WTC11 (cell line): Measurements from ENCODE around the gene SH3D19. TPM values are rescaled to one million over a fixed set of nuclear protein-coding genes. Genes with fewer than 3 reads are reported as not detected.

Experiments
- ATAC-seq: fragments of 200-7000 bp; cut with Tn5 transposase; 2 replicates; pipeline ENCODE4 v1.10.0; 2021; ENCODE audit warnings: mild to moderate bottlenecking, moderate library complexity
- CTCF ChIA-PET: fragments of 300-600 bp; sonication (Branson Sonifier 250); formaldehyde crosslinking; loops from one replicate; lab custom pipeline; 2021; ENCODE audit warnings: antibody characterized with exemption; lab: Charles Lee
- POLR2A ChIA-PET: fragments of 350-600 bp; sonication (Branson Sonifier 250); formaldehyde crosslinking; loops from one replicate; lab custom pipeline; 2021; ENCODE audit warnings: antibody characterized with exemption; lab: Charles Lee
- DNase-seq: peaks from one replicate; pipeline ENCODE4 v3.0.0; 2021; ENCODE audit warnings: low spot score
- H3K27ac Mint-ChIP-seq: 2 replicates; pipeline ENCODE4 v1.8.0; 2021; ENCODE audit warnings: mixed read lengths
- H3K27me3 Mint-ChIP-seq: 2 replicates; pipeline ENCODE4 v1.8.0; 2021; ENCODE audit warnings: low read depth, mild to moderate bottlenecking, moderate library complexity, mixed read lengths
- H3K36me3 Mint-ChIP-seq: 2 replicates; pipeline ENCODE4 v1.8.0; 2021; ENCODE audit warnings: mixed read lengths
- H3K4me1 Mint-ChIP-seq: 2 replicates; pipeline ENCODE4 v1.8.0; 2022; ENCODE audit warnings: mixed read lengths
- H3K4me3 Mint-ChIP-seq: 2 replicates; pipeline ENCODE4 v1.8.0; 2021; ENCODE audit warnings: mild to moderate bottlenecking, moderate library complexity, mixed read lengths
- H3K9me3 Mint-ChIP-seq: 2 replicates; pipeline ENCODE4 v1.8.0; 2021; ENCODE audit warnings: mixed read lengths
- ATF2 ChIP-seq: sonication (generic); formaldehyde crosslinking; IDR thresholded peaks from 2 replicates; pipeline ENCODE4 v1.8.1; 2022; ENCODE audit warnings: low read depth, missing genetic modification reagents, borderline replicate concordance
- ATF6 ChIP-seq: sonication (generic); formaldehyde crosslinking; IDR thresholded peaks from 2 replicates; pipeline ENCODE4 v1.8.1; 2023; ENCODE audit warnings: mild to moderate bottlenecking, missing genetic modification reagents
- CREM ChIP-seq: sonication (generic); formaldehyde crosslinking; IDR thresholded peaks from 2 replicates; pipeline ENCODE4 v1.8.1; 2022; ENCODE audit warnings: mild to moderate bottlenecking, missing genetic modification reagents, moderate library complexity
- ELF4 ChIP-seq: sonication (generic); formaldehyde crosslinking; IDR thresholded peaks from 2 replicates; pipeline ENCODE4 v1.8.1; 2022; ENCODE audit warnings: low read depth, mild to moderate bottlenecking, moderate library complexity, missing genetic modification reagents
- ESRRA ChIP-seq: sonication (generic); formaldehyde crosslinking; IDR thresholded peaks from 2 replicates; pipeline ENCODE4 v1.8.1; 2022; ENCODE audit warnings: mild to moderate bottlenecking, missing genetic modification reagents, borderline replicate concordance
- ETV6 ChIP-seq: sonication (generic); formaldehyde crosslinking; IDR thresholded peaks from 2 replicates; pipeline ENCODE4 v1.8.1; 2022; ENCODE audit warnings: mild to moderate bottlenecking, missing genetic modification reagents
- HMGA2 ChIP-seq: fragments of 250-450 bp; sonication (Bioruptor Pico); IDR thresholded peaks from 2 replicates; pipeline ENCODE4 v1.4.0; 2021; ENCODE audit warnings: mild to moderate bottlenecking, moderate library complexity
- JUN ChIP-seq: sonication (generic); formaldehyde crosslinking; IDR thresholded peaks from 2 replicates; pipeline ENCODE4 v1.8.0; 2023; ENCODE audit warnings: mild to moderate bottlenecking, missing genetic modification reagents
- NR2C2 ChIP-seq: sonication (generic); formaldehyde crosslinking; IDR thresholded peaks from 2 replicates; pipeline ENCODE4 v1.8.0; 2022; ENCODE audit warnings: mild to moderate bottlenecking, missing genetic modification reagents
- OVOL2 ChIP-seq: fragments of 250-450 bp; sonication (Bioruptor Pico); IDR thresholded peaks from 2 replicates; pipeline ENCODE4 v1.9.0; 2021; ENCODE audit warnings: mild to moderate bottlenecking, borderline replicate concordance
- PRRX2 ChIP-seq: fragments of 250-450 bp; sonication (Bioruptor Pico); IDR thresholded peaks from 2 replicates; pipeline ENCODE4 v1.8.0; 2021; ENCODE audit warnings: mild to moderate bottlenecking
- RELA ChIP-seq: sonication (generic); formaldehyde crosslinking; IDR thresholded peaks from 2 replicates; pipeline ENCODE4 v1.8.1; 2022; ENCODE audit warnings: missing genetic modification reagents, mild to moderate bottlenecking, borderline replicate concordance
- USF2 ChIP-seq: sonication (generic); formaldehyde crosslinking; IDR thresholded peaks from 2 replicates; pipeline ENCODE4 v1.8.1; 2023; ENCODE audit warnings: mild to moderate bottlenecking, missing genetic modification reagents, moderate library complexity
- ZNF263 ChIP-seq: sonication (generic); formaldehyde crosslinking; IDR thresholded peaks from 2 replicates; pipeline ENCODE4 v1.8.1; 2022; ENCODE audit warnings: low read depth, mild to moderate bottlenecking, moderate library complexity, missing genetic modification reagents
- ZNF317 ChIP-seq: sonication (generic); formaldehyde crosslinking; IDR thresholded peaks from 2 replicates; pipeline ENCODE4 v1.8.1; 2023; ENCODE audit warnings: low read depth, mild to moderate bottlenecking, moderate library complexity, missing genetic modification reagents, borderline replicate concordance
- ZNF423 ChIP-seq: fragments of 250-450 bp; sonication (Bioruptor Pico); IDR thresholded peaks from 2 replicates; pipeline ENCODE4 v2.1.2; 2022; ENCODE audit warnings: mild to moderate bottlenecking, moderate library complexity
- total RNA-seq: library from RNA; stranded (reverse); gene quantifications from 3 replicates; pipeline ENCODE4 v1.2.3, GENCODE V29; 2021
- TF ChIP-seq, protein P1 (sequence below): sonication (generic); formaldehyde crosslinking; IDR thresholded peaks from 2 replicates; pipeline ENCODE4 v1.8.0; 2022; ENCODE audit warnings: mild to moderate bottlenecking, missing genetic modification reagents
- TF ChIP-seq, protein P2 (sequence below): fragments of 250-450 bp; sonication (Bioruptor Pico); IDR thresholded peaks from 2 replicates; pipeline ENCODE4 v1.8.0; 2021; ENCODE audit warnings: mild to moderate bottlenecking
- TF ChIP-seq, protein P3 (sequence below): sonication (generic); formaldehyde crosslinking; IDR thresholded peaks from 2 replicates; pipeline ENCODE4 v1.8.0; 2022; ENCODE audit warnings: mild to moderate bottlenecking, missing genetic modification reagents

Gene SH3D19
- total RNA-seq, 1 experiment from 2014 or later, result 41.6 TPM

GRCh38 chr4:151199319-151200190, 125.8 kb downstream of the SH3D19 start:
- no peak for DNase-seq
- H3K9me3 Mint-ChIP-seq, result no peaks in the 10 kb centered on the region
- H3K4me1 Mint-ChIP-seq, result peaks cover 7% of the 10 kb centered on the region
- TF ChIP-seq ELF4 (CRISPR knock-in tag) (no peak), ETV6 (CRISPR knock-in tag) (no peak), ZNF423 (CRISPR knock-in tag) (no peak), CREM (CRISPR knock-in tag) (no peak), ESRRA (CRISPR knock-in tag) (no peak), OVOL2 (CRISPR knock-in tag) (no peak), ATF6 (CRISPR knock-in tag) (no peak), ATF2 (CRISPR knock-in tag) (no peak)
- TF ChIP-seq, protein P1, sequence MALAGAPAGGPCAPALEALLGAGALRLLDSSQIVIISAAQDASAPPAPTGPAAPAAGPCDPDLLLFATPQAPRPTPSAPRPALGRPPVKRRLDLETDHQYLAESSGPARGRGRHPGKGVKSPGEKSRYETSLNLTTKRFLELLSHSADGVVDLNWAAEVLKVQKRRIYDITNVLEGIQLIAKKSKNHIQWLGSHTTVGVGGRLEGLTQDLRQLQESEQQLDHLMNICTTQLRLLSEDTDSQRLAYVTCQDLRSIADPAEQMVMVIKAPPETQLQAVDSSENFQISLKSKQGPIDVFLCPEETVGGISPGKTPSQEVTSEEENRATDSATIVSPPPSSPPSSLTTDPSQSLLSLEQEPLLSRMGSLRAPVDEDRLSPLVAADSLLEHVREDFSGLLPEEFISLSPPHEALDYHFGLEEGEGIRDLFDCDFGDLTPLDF, result no peak
- H3K36me3 Mint-ChIP-seq, result no peaks in the 10 kb centered on the region; the same call in 1 of the 2 replicates
- H3K4me3 Mint-ChIP-seq, result no peak overlapping the region
- H3K27ac Mint-ChIP-seq, result no peak overlapping the region; the same call in 1 of the 2 replicates
- no peak; the same call in 1 of the 2 replicates for ATAC-seq
- no peaks in the 10 kb centered on the region for H3K27me3 Mint-ChIP-seq
- ChIA-PET CTCF (no interaction called here), POLR2A (no interaction called here)

GRCh38 chr4:151198748-151199147, 126.7 kb downstream of the SH3D19 start:
- Mint-ChIP-seq H3K9me3 (no peaks in the 10 kb centered on the region), H3K4me3 (no peak overlapping the region), H3K4me1 (peaks cover 7% of the 10 kb centered on the region), H3K27ac (no peak overlapping the region), H3K27me3 (no peaks in the 10 kb centered on the region), H3K36me3 (no peaks in the 10 kb centered on the region; the same call in 1 of the 2 replicates)
- DNase-seq (no peak), ATAC-seq (no peak)
- ChIA-PET POLR2A (interaction anchor here (0.6 kb wide), 1 partner anchor 42 kb away, joined by 4 read pairs; no protein-coding TSS in a partner anchor), CTCF (no interaction called here)
- TF ChIP-seq ZNF263 (CRISPR knock-in tag) (no peak), USF2 (no peak), ELF4 (CRISPR knock-in tag) (no peak), ZNF317 (CRISPR knock-in tag) (no peak), HMGA2 (no peak)
- TF ChIP-seq, protein P2, sequence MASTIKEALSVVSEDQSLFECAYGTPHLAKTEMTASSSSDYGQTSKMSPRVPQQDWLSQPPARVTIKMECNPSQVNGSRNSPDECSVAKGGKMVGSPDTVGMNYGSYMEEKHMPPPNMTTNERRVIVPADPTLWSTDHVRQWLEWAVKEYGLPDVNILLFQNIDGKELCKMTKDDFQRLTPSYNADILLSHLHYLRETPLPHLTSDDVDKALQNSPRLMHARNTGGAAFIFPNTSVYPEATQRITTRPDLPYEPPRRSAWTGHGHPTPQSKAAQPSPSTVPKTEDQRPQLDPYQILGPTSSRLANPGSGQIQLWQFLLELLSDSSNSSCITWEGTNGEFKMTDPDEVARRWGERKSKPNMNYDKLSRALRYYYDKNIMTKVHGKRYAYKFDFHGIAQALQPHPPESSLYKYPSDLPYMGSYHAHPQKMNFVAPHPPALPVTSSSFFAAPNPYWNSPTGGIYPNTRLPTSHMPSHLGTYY (CRISPR knock-in tag), result no peak

DNA sequence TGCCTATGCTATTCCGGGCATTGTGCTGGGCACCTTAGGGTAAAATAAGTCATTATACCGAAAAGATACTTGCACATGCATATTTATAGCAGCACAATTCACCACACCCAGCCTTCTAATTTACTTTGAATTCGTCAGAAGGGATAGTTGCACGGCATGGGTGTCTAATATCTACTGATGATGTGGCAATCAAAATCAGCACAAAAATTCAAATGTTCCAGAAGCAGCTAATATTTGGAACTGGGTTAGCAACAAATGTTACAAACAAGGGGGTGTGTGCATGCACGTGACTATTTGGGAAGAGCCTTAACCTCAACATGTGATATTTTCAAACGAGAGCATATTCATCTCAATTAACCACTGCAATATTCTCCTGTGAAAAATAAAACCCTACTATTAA, 128.2 kb downstream of the SH3D19 start:
- CTCF ChIA-PET, result no interaction called here
- POLR2A ChIA-PET, result no interaction called here
- H3K27ac Mint-ChIP-seq, result no peak overlapping the region
- ATAC-seq (no peak), DNase-seq (no peak)
- no peak overlapping the region for H3K4me3 Mint-ChIP-seq
- H3K27me3 Mint-ChIP-seq, result no peaks in the 10 kb centered on the region
- no peaks in the 10 kb centered on the region for H3K4me1 Mint-ChIP-seq
- H3K9me3 Mint-ChIP-seq, result peaks cover 6% of the 10 kb centered on the region
- H3K36me3 Mint-ChIP-seq, result peaks cover 6% of the 10 kb centered on the region
- TF ChIP-seq, protein P3, sequence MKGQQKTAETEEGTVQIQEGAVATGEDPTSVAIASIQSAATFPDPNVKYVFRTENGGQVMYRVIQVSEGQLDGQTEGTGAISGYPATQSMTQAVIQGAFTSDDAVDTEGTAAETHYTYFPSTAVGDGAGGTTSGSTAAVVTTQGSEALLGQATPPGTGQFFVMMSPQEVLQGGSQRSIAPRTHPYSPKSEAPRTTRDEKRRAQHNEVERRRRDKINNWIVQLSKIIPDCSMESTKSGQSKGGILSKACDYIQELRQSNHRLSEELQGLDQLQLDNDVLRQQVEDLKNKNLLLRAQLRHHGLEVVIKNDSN (CRISPR knock-in tag), result no peak
- TF ChIP-seq ELF4 (CRISPR knock-in tag) (no peak), CREM (CRISPR knock-in tag) (no peak), RELA (CRISPR knock-in tag) (no peak), USF2 (no peak), PRRX2 (no peak), ZNF317 (CRISPR knock-in tag) (no peak), NR2C2 (CRISPR knock-in tag) (no peak), JUN (no peak)
- TF ChIP-seq, protein P1, result no peak
